Mesendoderm (in vitro differentiated cells): ENCODE data around the gene CDA.
"Not testable (repeated sequence)": the region's sequence is repeated elsewhere in the genome, so short reads cannot be mapped to it uniquely, and the experiment has no call there.

ENCODE experiments used
- DNase-seq: peaks from one replicate; pipeline ENCODE4 v3.0.0; 2013
- H2AK5ac ChIP-seq: 2 replicates; pipeline ENCODE4 v1.6.1; 2013; ENCODE audit warnings: low read length, inconsistent platforms
- H2BK120ac ChIP-seq: 2 replicates; pipeline ENCODE4 v1.6.1; 2013; ENCODE audit warnings: low read depth, mild to moderate bottlenecking, low read length, moderate library complexity, mixed read lengths
- H2BK15ac ChIP-seq: replicated peaks from 2 replicates; pipeline ENCODE4 v1.6.1; 2013; ENCODE audit warnings: low read depth, mild to moderate bottlenecking, moderate library complexity
- H2BK5ac ChIP-seq: 2 replicates; pipeline ENCODE4 v1.6.1; 2013; ENCODE audit warnings: low read length, inconsistent platforms
- H3K18ac ChIP-seq: 2 replicates; pipeline ENCODE4 v1.6.1; 2013; ENCODE audit warnings: mild to moderate bottlenecking, low read length, mixed read lengths
- H3K23ac ChIP-seq: one replicate; pipeline ENCODE4 v1.6.1; 2013; ENCODE audit warnings: low read length
- H3K27ac ChIP-seq: 2 replicates; pipeline ENCODE4 v1.5.1; 2013; ENCODE audit warnings: low read depth, mild to moderate bottlenecking, inconsistent platforms, low read length, moderate library complexity
- H3K27me3 ChIP-seq: 2 replicates; pipeline ENCODE4 v1.6.1; 2013; ENCODE audit warnings: low read length, control low read depth, mild to moderate bottlenecking, inconsistent platforms; ENCODE audit not compliant: insufficient read depth, poor library complexity
- H3K36me3 ChIP-seq: 2 replicates; pipeline ENCODE4 v1.6.1; 2013; ENCODE audit warnings: low read length, inconsistent platforms; ENCODE audit not compliant: control insufficient read depth, insufficient read depth
- H3K4ac ChIP-seq: one replicate; pipeline ENCODE4 v1.6.1; 2013; ENCODE audit warnings: low read depth, mild to moderate bottlenecking, low read length, moderate library complexity
- H3K4me1 ChIP-seq: 2 replicates; pipeline ENCODE4 v1.6.1; 2013; ENCODE audit warnings: low read depth, low read length, inconsistent platforms; ENCODE audit not compliant: control insufficient read depth
- H3K4me2 ChIP-seq: 2 replicates; pipeline ENCODE4 v1.6.1; 2013; ENCODE audit warnings: low read length
- H3K4me3 ChIP-seq: 2 replicates; pipeline ENCODE4 v1.5.1; 2013; ENCODE audit warnings: mild to moderate bottlenecking, low read length
- H3K56ac ChIP-seq: one replicate; pipeline ENCODE4 v1.6.1; 2013; ENCODE audit warnings: low read length
- H3K79me1 ChIP-seq: 2 replicates; pipeline ENCODE4 v1.6.1; 2013; ENCODE audit warnings: low read length, inconsistent platforms
- H3K79me2 ChIP-seq: 2 replicates; pipeline ENCODE4 v1.6.1; 2013; ENCODE audit warnings: mild to moderate bottlenecking, low read length; ENCODE audit not compliant: control insufficient read depth, insufficient read depth
- H3K9ac ChIP-seq: 2 replicates; pipeline ENCODE4 v1.6.1; 2013; ENCODE audit warnings: low read length, inconsistent platforms
- H4K5ac ChIP-seq: one replicate; pipeline ENCODE4 v1.6.1; 2013; ENCODE audit warnings: low read length
- H4K8ac ChIP-seq: one replicate; pipeline ENCODE4 v1.6.1; 2013; ENCODE audit warnings: low read depth, mild to moderate bottlenecking, control low read depth, low read length, moderate library complexity
- WGBS: extraction: QIAGEN DNeasy Blood & Tissue Kit; methylation state at CpG from one replicate; pipeline ENCODE4 v1.1.7; 2013; ENCODE audit warnings: low lambda C conversion rate, missing lambda C conversion rate; ENCODE audit not compliant: insufficient coverage; ENCODE audit errors: extremely low coverage; 5-methylcytosine and 5-hydroxymethylcytosine counted together

CDA gene

GRCh38 chr1:20603504-20604464 lies 14.9 kb downstream of the CDA start:
- no peak overlapping the region for H4K8ac ChIP-seq
- H4K5ac ChIP-seq, result no peak overlapping the region
- no peak overlapping the region for H3K9ac ChIP-seq
- peaks cover under 1% of the 10 kb centered on the region for H3K4me1 ChIP-seq
- no peak overlapping the region for H3K4me2 ChIP-seq
- H3K56ac ChIP-seq, result no peak overlapping the region
- WGBS, result no CpG with 5 or more reads among the region's 9 CpGs
- H3K23ac ChIP-seq, result peak overlapping the region; percentile 45
- H3K4ac ChIP-seq, result no peak overlapping the region
- no peak overlapping the region for H2AK5ac ChIP-seq
- no peak overlapping the region for H3K4me3 ChIP-seq
- H3K79me2 ChIP-seq, result no peaks in the 10 kb centered on the region
- no peak overlapping the region for H3K18ac ChIP-seq
- DNase-seq, result no peak
- no peak overlapping the region for H2BK5ac ChIP-seq
- H3K79me1 ChIP-seq, result no peaks in the 10 kb centered on the region
- H3K27me3 ChIP-seq, result no peaks in the 10 kb centered on the region
- no peak overlapping the region for H2BK15ac ChIP-seq
- H3K36me3 ChIP-seq, result no peaks in the 10 kb centered on the region
- H3K27ac ChIP-seq, result no peak overlapping the region
- no peak overlapping the region for H2BK120ac ChIP-seq

- Histone ChIP-seq H3K9ac (no peak overlapping the region), H2BK15ac (no peak overlapping the region), H3K56ac (no peak overlapping the region)
Measured at GRCh38 chr1:20604678-20605077, 15.8 kb downstream of the CDA start.

GRCh38 chr1:20606801-20607570 lies 18.1 kb downstream of the CDA start:
- not testable (repeated sequence) for H3K18ac ChIP-seq, DNase-seq, H2BK15ac ChIP-seq, H4K5ac ChIP-seq, H3K79me2 ChIP-seq, H2BK5ac ChIP-seq, H3K23ac ChIP-seq, H3K56ac ChIP-seq, H3K27me3 ChIP-seq, H3K79me1 ChIP-seq, H3K9ac ChIP-seq, H3K4ac ChIP-seq, H3K36me3 ChIP-seq, H2BK120ac ChIP-seq, H3K4me2 ChIP-seq, H3K4me1 ChIP-seq, H3K27ac ChIP-seq, H2AK5ac ChIP-seq, H4K8ac ChIP-seq, H3K4me3 ChIP-seq
- no CpG with 5 or more reads among the region's 7 CpGs for WGBS

More at GRCh38 chr1:20604678-20605077, 15.8 kb downstream of the CDA start:
- no peak overlapping the region for H3K4me2 ChIP-seq
- no peak for DNase-seq
- H4K8ac ChIP-seq, result no peak overlapping the region
- no peak overlapping the region for H2AK5ac ChIP-seq
- H3K79me2 ChIP-seq, result no peaks in the 10 kb centered on the region
- no peak overlapping the region for H3K27ac ChIP-seq
- H2BK5ac ChIP-seq, result no peak overlapping the region
- H3K4ac ChIP-seq, result no peak overlapping the region
- no CpG with 5 or more reads among the region's 7 CpGs for WGBS
- H3K18ac ChIP-seq, result no peak overlapping the region
- no peak overlapping the region for H3K23ac ChIP-seq
- H3K27me3 ChIP-seq, result no peaks in the 10 kb centered on the region
- H3K4me3 ChIP-seq, result no peak overlapping the region
- no peak overlapping the region for H4K5ac ChIP-seq
- no peak overlapping the region for H2BK120ac ChIP-seq
- no peaks in the 10 kb centered on the region for H3K36me3 ChIP-seq
- H3K4me1 ChIP-seq, result peaks cover 2% of the 10 kb centered on the region
- no peaks in the 10 kb centered on the region for H3K79me1 ChIP-seq

GRCh38 chr1:20609541-20609940 lies 20.6 kb downstream of the CDA start:
- H3K36me3 ChIP-seq, result no peaks in the 10 kb centered on the region
- H2BK120ac ChIP-seq, result peak overlapping the region; percentile 56
- no peak overlapping the region for H3K23ac ChIP-seq
- H3K4ac ChIP-seq, result no peak overlapping the region
- no peaks in the 10 kb centered on the region for H3K79me1 ChIP-seq
- no peak overlapping the region for H4K8ac ChIP-seq
- no peak overlapping the region for H3K18ac ChIP-seq
- WGBS, result no CpG with 5 or more reads among the region's 6 CpGs
- no peak overlapping the region for H4K5ac ChIP-seq
- no peak overlapping the region for H3K9ac ChIP-seq
- no peaks in the 10 kb centered on the region for H3K27me3 ChIP-seq
- no peak overlapping the region for H2BK5ac ChIP-seq
- no peak overlapping the region for H3K4me2 ChIP-seq
- no peak overlapping the region for H2AK5ac ChIP-seq
- peaks cover 5% of the 10 kb centered on the region for H3K4me1 ChIP-seq
- H3K79me2 ChIP-seq, result no peaks in the 10 kb centered on the region
- no peak overlapping the region for H3K4me3 ChIP-seq
- DNase-seq, result no peak
- no peak overlapping the region for H3K27ac ChIP-seq
- no peak overlapping the region for H3K56ac ChIP-seq
- H2BK15ac ChIP-seq, result no peak overlapping the region

GRCh38 chr1:20610970-20611369 lies 22.1 kb downstream of the CDA start:
- Histone ChIP-seq H3K4ac (no peak overlapping the region), H3K27me3 (no peaks in the 10 kb centered on the region), H3K4me2 (no peak overlapping the region), H4K8ac (no peak overlapping the region), H2BK15ac (no peak overlapping the region), H2BK5ac (no peak overlapping the region), H3K4me3 (no peak overlapping the region), H2BK120ac (no peak overlapping the region), H4K5ac (no peak overlapping the region), H3K36me3 (no peaks in the 10 kb centered on the region), H3K27ac (no peak overlapping the region), H3K79me1 (no peaks in the 10 kb centered on the region), H2AK5ac (no peak overlapping the region), H3K23ac (no peak overlapping the region), H3K9ac (no peak overlapping the region), H3K79me2 (no peaks in the 10 kb centered on the region), H3K4me1 (peaks cover 5% of the 10 kb centered on the region), H3K18ac (no peak overlapping the region), H3K56ac (no peak overlapping the region)
- no CpG with 5 or more reads among the region's 2 CpGs for WGBS
- no peak for DNase-seq
